Thyroid gland (tissue), 4 donors: ENCODE results near the gene ZBTB34.

Experiments used
- POLR2A ChIP-seq, 2 donors: fragments of 450-650 bp; IDR thresholded peaks; one replicate each; pipeline ENCODE4 v1.6.1; 2017; ENCODE audit warnings: antibody characterized with exemption in 2 of 2, mild to moderate bottlenecking in 2 of 2, moderate library complexity in 1 of 2
- TF ChIP-seq, protein P1 (sequence below), 6 experiments: fragments of 200-600 bp in 3 of 6; fragments of 450-650 bp in 3 of 6; sonication (generic) in 3 of 6; IDR thresholded peaks; one replicate each; pipeline ENCODE4 v1.5.1; 2016 to 2019; ENCODE audit warnings: antibody characterized with exemption in 6 of 6, mild to moderate bottlenecking in 2 of 6, inconsistent platforms in 1 of 6, moderate library complexity in 1 of 6

DNA sequence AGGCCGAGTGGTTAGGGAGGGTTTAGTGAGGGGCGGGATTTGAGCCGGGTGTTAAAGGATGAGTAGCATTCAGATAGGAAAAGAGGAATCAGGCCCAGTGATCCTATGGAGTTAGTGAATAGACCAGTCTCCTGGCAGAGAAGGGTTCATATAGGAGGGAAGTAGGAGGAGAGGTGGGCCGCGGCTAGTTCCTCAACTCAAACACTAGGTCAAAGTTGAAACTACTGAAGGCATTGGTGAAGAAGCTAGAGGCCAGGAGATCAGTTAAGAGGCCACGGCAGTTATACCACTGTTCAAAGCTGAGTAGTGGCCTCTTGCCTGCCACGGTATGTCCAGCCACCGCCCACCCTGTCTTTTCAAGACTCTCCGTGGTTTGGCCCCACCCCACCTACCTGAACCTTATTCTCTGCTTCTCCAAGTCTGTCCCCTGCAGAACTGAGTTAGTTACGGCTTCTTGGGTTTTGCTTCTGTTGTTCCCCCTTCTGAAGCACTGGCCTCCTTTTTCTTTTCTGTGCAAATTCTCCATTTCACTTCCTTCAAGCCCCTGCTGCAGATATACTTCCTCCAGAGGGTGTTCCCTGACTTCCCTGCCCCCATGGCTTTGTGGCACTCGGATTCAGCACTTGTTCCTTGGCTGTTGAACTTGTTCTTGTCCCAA is 1.8 kb downstream of the ZBTB34 start:
- TF ChIP-seq, protein P1, sequence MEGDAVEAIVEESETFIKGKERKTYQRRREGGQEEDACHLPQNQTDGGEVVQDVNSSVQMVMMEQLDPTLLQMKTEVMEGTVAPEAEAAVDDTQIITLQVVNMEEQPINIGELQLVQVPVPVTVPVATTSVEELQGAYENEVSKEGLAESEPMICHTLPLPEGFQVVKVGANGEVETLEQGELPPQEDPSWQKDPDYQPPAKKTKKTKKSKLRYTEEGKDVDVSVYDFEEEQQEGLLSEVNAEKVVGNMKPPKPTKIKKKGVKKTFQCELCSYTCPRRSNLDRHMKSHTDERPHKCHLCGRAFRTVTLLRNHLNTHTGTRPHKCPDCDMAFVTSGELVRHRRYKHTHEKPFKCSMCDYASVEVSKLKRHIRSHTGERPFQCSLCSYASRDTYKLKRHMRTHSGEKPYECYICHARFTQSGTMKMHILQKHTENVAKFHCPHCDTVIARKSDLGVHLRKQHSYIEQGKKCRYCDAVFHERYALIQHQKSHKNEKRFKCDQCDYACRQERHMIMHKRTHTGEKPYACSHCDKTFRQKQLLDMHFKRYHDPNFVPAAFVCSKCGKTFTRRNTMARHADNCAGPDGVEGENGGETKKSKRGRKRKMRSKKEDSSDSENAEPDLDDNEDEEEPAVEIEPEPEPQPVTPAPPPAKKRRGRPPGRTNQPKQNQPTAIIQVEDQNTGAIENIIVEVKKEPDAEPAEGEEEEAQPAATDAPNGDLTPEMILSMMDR (IDR thresholded peaks at IDR 0.05), result no peak
- no peak for TF ChIP-seq POLR2A (IDR thresholded peaks at IDR 0.05)
